GM12875 (cell line): ENCODE data around the gene ZBTB2.
A peak's percentile ranks its signal among the peaks of the same experiment; 100 is the strongest.

ENCODE experiments used
- H3K4me3 ChIP-seq: one replicate; pipeline ENCODE4 v1.5.1; 2011; ENCODE audit warnings: low read depth, low read length, control low read depth
- CTCF ChIP-seq: IDR thresholded peaks from 2 replicates; pipeline ENCODE4 v1.5.1; 2011; ENCODE audit warnings: low read depth, mild to moderate bottlenecking, control low read depth, inconsistent platforms, low read length, moderate library complexity, borderline replicate concordance; ENCODE audit not compliant: insufficient read depth

Gene ZBTB2

GRCh38 chr6:151391471-151392413 is at the start of gene ZBTB2:
Gene ZBTB2, minus strand, starts transcription at chr6:151391559. Its CDS starts 17,922 bp downstream, at chr6:151373637.
- no peak for TF ChIP-seq CTCF
- peak within 1 kb of the TSS; percentile 83 for H3K4me3 ChIP-seq

DNA sequence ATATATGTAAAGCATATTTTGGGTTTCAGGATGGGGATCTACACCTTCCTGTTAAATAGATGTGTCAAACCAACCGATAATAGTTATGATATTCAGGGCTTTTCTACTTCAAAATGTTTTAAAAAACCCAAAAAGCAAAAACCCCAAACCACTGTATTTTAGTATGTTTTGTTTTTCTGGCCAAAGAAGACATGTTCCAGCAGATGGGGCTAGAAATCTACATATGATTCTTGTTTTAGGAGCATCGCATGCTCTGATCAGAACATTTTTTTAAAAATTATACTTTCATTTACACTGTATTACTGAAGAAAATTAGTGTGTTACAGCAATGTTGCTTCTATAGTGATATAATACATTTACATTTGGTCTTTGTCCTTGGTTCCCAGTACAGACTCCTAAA is 49.6 kb upstream of the ZBTB2 start:
- no peak for TF ChIP-seq CTCF
- no peak overlapping the region for H3K4me3 ChIP-seq

DNA sequence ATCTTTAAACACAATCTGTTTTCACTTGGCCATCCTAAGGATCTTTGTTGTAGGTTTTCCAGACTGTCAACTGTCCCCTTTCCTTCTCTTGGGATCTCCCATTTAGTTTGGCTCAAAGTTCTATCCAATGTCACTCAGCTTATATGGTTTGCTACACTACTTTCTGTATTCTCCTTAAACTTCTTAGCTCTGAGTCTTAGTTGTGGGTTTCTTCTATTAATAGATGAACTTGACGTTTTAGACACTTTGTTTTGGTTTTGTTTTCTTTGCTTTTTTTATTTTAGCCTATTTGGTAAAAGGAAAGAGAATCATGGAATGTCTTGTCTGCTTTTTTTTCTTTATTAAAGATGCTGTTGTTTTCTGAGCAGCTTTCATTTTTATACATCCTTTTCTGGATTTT is 49.1 kb upstream of the ZBTB2 start:
- H3K4me3 ChIP-seq = no peak overlapping the region
- no peak for TF ChIP-seq CTCF

- no peak overlapping the region for H3K4me3 ChIP-seq
Measured at GRCh38 chr6:151437401-151437800, 46.0 kb upstream of the ZBTB2 start.

DNA sequence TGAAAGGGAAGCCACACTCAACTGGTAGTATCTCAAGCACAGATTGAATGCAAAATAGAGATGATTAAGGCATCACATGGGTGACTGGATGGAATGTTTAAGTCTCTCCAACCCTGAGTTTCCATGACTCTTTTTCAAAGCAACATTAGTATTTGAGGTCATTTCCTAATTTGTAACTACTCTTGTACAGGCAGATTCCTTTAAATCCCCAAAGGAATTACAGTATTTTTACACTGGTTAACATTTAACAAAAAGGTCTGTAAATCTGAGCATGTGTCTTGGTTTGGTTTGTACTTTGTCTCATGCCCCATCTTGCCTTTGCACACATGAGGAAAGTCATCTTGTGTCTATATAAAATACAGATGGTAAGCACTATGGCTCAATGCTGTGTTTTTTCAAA is 45.4 kb upstream of the ZBTB2 start:
- H3K4me3 ChIP-seq = no peak overlapping the region
- no peak for TF ChIP-seq CTCF

More at GRCh38 chr6:151437401-151437800, 46.0 kb upstream of the ZBTB2 start:
- no peak for TF ChIP-seq CTCF

- no peak overlapping the region for H3K4me3 ChIP-seq
- no peak for TF ChIP-seq CTCF
Measured at GRCh38 chr6:151436300-151436699, 44.9 kb upstream of the ZBTB2 start.

- no peak overlapping the region for H3K4me3 ChIP-seq
- TF ChIP-seq CTCF = no peak
Measured at GRCh38 chr6:151434369-151434768, 43.0 kb upstream of the ZBTB2 start.
